Hematopoietic multipotent progenitor cell (in vitro differentiated cells): Measurements from ENCODE around the gene C11orf87. TPM values are rescaled to one million over a fixed set of nuclear protein-coding genes. Genes with fewer than 3 reads are reported as not detected.

Experiments used
- DNase-seq, 3 donors: peaks; one replicate each; pipeline ENCODE4 v3.0.0-alpha.2; 2011 to 2015; ENCODE audit warnings: low read depth in 2 of 3, low spot score in 2 of 3
- total RNA-seq: library from RNA; depleted of rRNA; stranded (reverse); fragments of >200 nt; gene quantifications from one replicate; pipeline ENCODE4 v1.2.3, GENCODE V29; 2012

C11orf87 gene
- under 0.01 TPM for total RNA-seq

- no peak for DNase-seq
Measured at GRCh38 chr11:109421981-109422869, at the start of gene C11orf87. Gene C11orf87, plus strand, starts transcription at chr11:109422190. Its CDS starts 1,444 bp downstream, at chr11:109423634.

- DNase-seq, result no peak
Measured at GRCh38 chr11:109374032-109374431, 48.0 kb upstream of the C11orf87 start.

GRCh38 chr11:109374441-109374840 lies 47.5 kb upstream of the C11orf87 start:
- no peak for DNase-seq

GRCh38 chr11:109377039-109377742 lies 44.8 kb upstream of the C11orf87 start:
- DNase-seq, result no peak

- DNase-seq, result no peak
Measured at GRCh38 chr11:109378034-109378433, 44.0 kb upstream of the C11orf87 start.

DNA sequence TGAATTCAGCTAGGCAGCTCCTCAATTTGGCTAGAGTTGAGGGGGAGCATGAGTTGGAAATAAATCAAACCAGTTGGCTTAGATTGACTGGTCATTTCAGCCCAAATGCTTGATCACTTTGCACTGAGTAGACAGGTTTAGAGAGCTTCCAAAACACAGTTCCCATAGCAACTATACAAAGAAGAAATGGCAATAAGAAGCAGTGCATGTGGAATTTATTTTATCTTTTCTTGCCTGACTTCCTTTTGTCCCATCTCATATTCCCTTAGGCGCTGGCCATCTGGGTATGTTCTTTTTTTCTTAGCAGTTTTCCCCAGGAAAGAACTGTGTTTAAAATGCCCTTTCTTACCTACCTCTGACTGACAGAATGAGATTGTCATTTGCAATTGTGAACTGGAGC lies 38.7 kb upstream of the C11orf87 start:
- no peak for DNase-seq

GRCh38 chr11:109384873-109385272 lies 37.1 kb upstream of the C11orf87 start:
- no peak for DNase-seq

DNA sequence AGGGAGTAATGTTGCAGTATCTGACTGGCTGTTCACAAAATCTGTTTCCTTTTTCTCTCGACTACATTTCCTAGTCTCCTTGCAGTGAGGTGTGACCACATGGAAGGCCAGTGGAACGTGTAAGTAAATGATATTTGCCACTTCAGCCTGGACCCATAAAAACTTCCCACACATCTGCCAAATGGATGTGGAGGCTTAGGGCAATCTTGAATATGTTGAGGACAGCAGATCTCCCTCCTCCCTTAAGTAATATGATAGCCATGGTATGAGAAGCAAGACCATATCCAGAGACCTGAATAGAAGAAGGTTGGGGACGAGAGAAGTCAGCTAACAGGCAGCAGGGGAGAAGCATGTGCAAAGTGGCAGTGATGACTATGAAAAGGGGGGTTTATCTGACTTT lies 33.0 kb upstream of the C11orf87 start:
- DNase-seq, result no peak

GRCh38 chr11:109390752-109391151 lies 31.2 kb upstream of the C11orf87 start:
- no peak for DNase-seq

DNA sequence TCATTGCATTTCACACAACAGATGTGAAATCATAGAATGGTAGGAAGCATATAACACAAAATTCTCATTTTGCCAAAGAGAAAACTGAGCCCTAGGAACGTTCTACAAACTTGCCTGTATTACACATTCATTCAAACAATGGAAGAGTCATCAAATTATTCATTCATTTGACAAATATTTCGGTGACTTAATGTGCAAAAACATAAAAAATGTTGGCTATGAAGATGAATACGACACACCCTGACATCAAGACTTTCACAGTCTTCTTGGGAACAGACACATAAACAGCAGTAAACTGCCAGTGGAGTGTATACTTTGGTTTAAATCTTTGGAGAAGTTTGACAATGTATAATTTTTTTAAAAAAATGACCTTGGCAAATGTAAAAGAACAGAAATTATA lies 20.4 kb upstream of the C11orf87 start:
- no peak for DNase-seq

- no peak for DNase-seq
Measured at GRCh38 chr11:109405671-109406070, 16.3 kb upstream of the C11orf87 start.

- no peak for DNase-seq
Measured at GRCh38 chr11:109416601-109417000, 5.4 kb upstream of the C11orf87 start.

- peak in 1 of 3 donors; percentile 6 for DNase-seq
Measured at GRCh38 chr11:109422870-109423465, 978 bp downstream of the C11orf87 start.

GRCh38 chr11:109423466-109424190 lies 1.6 kb downstream of the C11orf87 start:
- no peak for DNase-seq

- DNase-seq, result peak in 1 of 3 donors; percentile 48
Measured at GRCh38 chr11:109424901-109425300, 2.9 kb downstream of the C11orf87 start.

DNA sequence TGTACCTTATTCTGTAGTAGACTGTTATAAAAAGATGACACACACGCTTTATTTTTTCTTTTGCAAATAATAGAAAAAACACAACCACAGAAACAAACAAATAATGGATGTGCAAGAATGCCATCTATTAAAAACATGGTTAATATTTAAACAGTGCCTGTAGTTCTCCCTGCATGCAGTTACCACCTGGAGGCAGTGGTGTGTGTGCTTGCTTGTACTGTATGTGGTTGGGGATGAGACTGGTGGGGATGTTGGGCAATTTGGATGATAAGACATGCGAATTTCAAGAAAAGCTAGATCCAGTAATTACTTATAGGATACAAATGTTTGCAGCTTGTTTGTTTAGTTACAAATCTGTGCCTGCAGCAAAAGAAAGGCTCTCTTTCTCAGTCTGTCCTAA lies 3.6 kb downstream of the C11orf87 start:
- no peak for DNase-seq

DNA sequence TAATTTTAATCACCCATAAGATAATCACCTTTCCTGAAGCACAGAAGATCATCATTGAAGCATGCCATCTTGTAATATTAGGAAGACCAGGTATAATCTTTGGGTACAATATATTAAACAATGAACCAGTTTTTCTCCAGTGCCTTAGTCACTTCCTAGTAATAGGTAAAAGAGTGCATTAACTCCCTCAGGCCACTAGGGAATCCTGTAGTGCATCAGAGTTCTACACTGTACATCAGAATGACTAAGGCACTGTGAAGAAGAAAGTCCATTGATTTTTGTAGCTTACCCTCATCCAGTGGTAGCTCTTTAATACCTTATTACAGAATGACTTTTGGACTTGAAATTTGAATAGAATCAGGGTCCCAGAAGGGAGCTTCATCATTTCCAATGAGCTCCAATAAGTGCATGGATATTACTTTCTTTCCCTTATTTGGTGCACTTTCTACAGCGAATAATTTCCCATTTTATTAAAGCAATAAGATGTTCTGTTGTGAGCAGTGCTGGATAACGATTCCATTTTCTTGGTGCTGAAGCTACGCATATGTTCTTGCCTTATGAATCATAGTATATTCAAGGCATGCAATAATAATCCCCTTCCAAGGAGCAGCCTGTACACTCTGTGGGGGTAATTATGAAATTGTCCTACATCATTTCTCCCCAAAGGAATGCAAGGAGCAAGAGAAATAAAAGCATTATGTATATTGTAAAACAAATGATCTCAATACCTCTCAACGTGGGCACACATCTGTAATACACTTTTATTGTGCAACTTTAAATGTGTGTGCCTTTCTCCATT lies 4.7 kb downstream of the C11orf87 start:
- DNase-seq, result no peak

DNA sequence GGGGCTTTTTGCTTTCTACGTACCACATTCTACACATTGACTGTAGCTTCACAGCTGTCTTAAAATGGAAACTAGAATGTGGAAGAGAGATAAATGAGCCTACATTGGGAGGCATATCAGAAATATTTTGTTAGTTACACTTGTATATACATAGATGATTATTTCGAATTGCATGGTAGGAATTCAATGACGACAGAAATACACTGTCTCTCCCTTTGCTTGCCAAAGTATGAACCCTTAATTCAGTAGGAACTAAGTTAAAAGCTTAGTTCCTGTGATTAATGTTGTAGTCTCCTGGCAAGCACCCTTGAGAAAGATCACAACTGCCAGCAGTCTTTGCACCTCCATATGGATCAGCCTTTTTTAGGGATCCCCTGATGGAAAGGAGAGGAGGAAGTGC lies 10.1 kb downstream of the C11orf87 start:
- no peak for DNase-seq

- DNase-seq, result no peak
Measured at GRCh38 chr11:109433753-109434256, 11.8 kb downstream of the C11orf87 start.
